GM23338 (cell line): ENCODE measurements around the gene MYH14. TPM values are rescaled to one million over a fixed set of nuclear protein-coding genes. Genes with fewer than 3 reads are reported as not detected.

ENCODE experiments used
- ATAC-seq: fragments of 200-7000 bp; cut with Tn5 transposase; 3 replicates; pipeline ENCODE4 v1.9.1; 2020
- DNase-seq: peaks from one replicate; pipeline ENCODE4 v3.0.0-alpha.2; 2015; ENCODE audit warnings: low spot score
- H2AFZ ChIP-seq: fragments of 200-600 bp; sonication (generic); 2 replicates; pipeline ENCODE4 v1.8.0; 2016; ENCODE audit warnings: antibody characterized with exemption, mild to moderate bottlenecking, moderate library complexity
- H3F3A ChIP-seq: fragments of 200-600 bp; sonication (generic); replicated peaks from 2 replicates; pipeline ENCODE4 v1.8.0; 2017; ENCODE audit warnings: antibody characterized with exemption, mixed run types, low read depth
- H3K27ac ChIP-seq: fragments of 200-600 bp; sonication (generic); 2 replicates; pipeline ENCODE4 v1.6.1; 2016; ENCODE audit warnings: low read depth
- H3K27me3 ChIP-seq: fragments of 200-600 bp; sonication (generic); 2 replicates; pipeline ENCODE4 v1.8.0; 2016; ENCODE audit warnings: mild to moderate bottlenecking, mixed run types, moderate library complexity; ENCODE audit not compliant: insufficient read depth
- H3K36me3 ChIP-seq: fragments of 200-600 bp; sonication (generic); 2 replicates; pipeline ENCODE4 v1.8.0; 2016; ENCODE audit warnings: mild to moderate bottlenecking; ENCODE audit not compliant: insufficient read depth
- H3K4me1 ChIP-seq: fragments of 200-600 bp; sonication (generic); 2 replicates; pipeline ENCODE4 v1.8.0; 2016; ENCODE audit warnings: mild to moderate bottlenecking, moderate library complexity; ENCODE audit not compliant: insufficient read depth
- H3K4me2 ChIP-seq: fragments of 200-600 bp; sonication (generic); 2 replicates; pipeline ENCODE4 v1.7.1; 2017; ENCODE audit warnings: mixed run types
- H3K4me3 ChIP-seq: fragments of 200-600 bp; sonication (generic); 2 replicates; pipeline ENCODE4 v1.6.1; 2016; ENCODE audit warnings: mixed run types
- H3K79me2 ChIP-seq: fragments of 200-600 bp; sonication (generic); replicated peaks from 2 replicates; pipeline ENCODE4 v1.8.0; 2017; ENCODE audit warnings: mild to moderate bottlenecking; ENCODE audit not compliant: insufficient read depth
- H3K9me2 ChIP-seq: fragments of 200-600 bp; sonication (generic); 2 replicates; pipeline ENCODE4 v1.8.0; 2017; ENCODE audit not compliant: insufficient read depth
- H4K20me1 ChIP-seq: fragments of 200-600 bp; sonication (generic); replicated peaks from 2 replicates; pipeline ENCODE4 v1.8.0; 2017; ENCODE audit warnings: mild to moderate bottlenecking; ENCODE audit not compliant: insufficient read depth
- H3K27ac Mint-ChIP-seq: 2 replicates; pipeline ENCODE4 v1.8.0; 2020; ENCODE audit warnings: inconsistent platforms, mild to moderate bottlenecking, moderate library complexity, mixed read lengths
- H3K27me3 Mint-ChIP-seq: 3 replicates; pipeline ENCODE4 v1.8.0; 2022; ENCODE audit warnings: low read depth, mild to moderate bottlenecking, moderate library complexity, mixed read lengths, inconsistent platforms; ENCODE audit not compliant: insufficient read depth, poor library complexity
- H3K36me3 Mint-ChIP-seq: 3 replicates; pipeline ENCODE4 v1.8.0; 2021; ENCODE audit warnings: low read depth, mild to moderate bottlenecking, inconsistent platforms, moderate library complexity, mixed read lengths
- H3K4me1 Mint-ChIP-seq: 3 replicates; pipeline ENCODE4 v1.8.0; 2020; ENCODE audit warnings: mild to moderate bottlenecking, inconsistent platforms, mixed read lengths
- H3K4me3 Mint-ChIP-seq: 3 replicates; pipeline ENCODE4 v1.8.0; 2021; ENCODE audit warnings: moderate library complexity, mild to moderate bottlenecking, inconsistent platforms, mixed read lengths
- H3K9me3 Mint-ChIP-seq: 3 replicates; pipeline ENCODE4 v1.8.0; 2020; ENCODE audit warnings: moderate library complexity, mild to moderate bottlenecking, inconsistent platforms, mixed read lengths
- CREB1 ChIP-seq: fragments of 250-450 bp; sonication (Bioruptor Pico); IDR thresholded peaks from 2 replicates; pipeline ENCODE4 v1.5.0; 2020; ENCODE audit warnings: low read depth, mild to moderate bottlenecking, moderate library complexity
- CTCF ChIP-seq, 2 experiments: fragments of 200-600 bp in 1 of 2; sonication (generic) in 1 of 2; conservative IDR thresholded peaks; 2 replicates each; pipeline versions ENCODE4 v1.5.1 to v1.6.1; 2016 to 2017; ENCODE audit warnings: antibody characterized with exemption in 2 of 2, low read depth in 2 of 2, mild to moderate bottlenecking in 2 of 2, moderate library complexity in 1 of 2
- ETS1 ChIP-seq: IDR thresholded peaks from 2 replicates; pipeline ENCODE4 v1.6.1; 2016; ENCODE audit warnings: antibody characterized with exemption
- EZH2 ChIP-seq: fragments of 200-600 bp; sonication (generic); IDR thresholded peaks from one replicate; pipeline ENCODE4 v1.8.0; 2017; ENCODE audit warnings: antibody characterized with exemption, mild to moderate bottlenecking, low read depth; ENCODE audit not compliant: unreplicated experiment
- EZH2phosphoT487 ChIP-seq: fragments of 200-600 bp; sonication (generic); IDR thresholded peaks from one replicate; pipeline ENCODE4 v1.8.1; 2018; ENCODE audit warnings: antibody characterized with exemption; ENCODE audit not compliant: unreplicated experiment
- JUNB ChIP-seq: IDR thresholded peaks from one replicate; pipeline ENCODE4 v1.6.1; 2016; ENCODE audit warnings: antibody characterized with exemption; ENCODE audit not compliant: unreplicated experiment
- NANOG ChIP-seq: IDR thresholded peaks from 2 replicates; pipeline ENCODE4 v1.6.1; 2016; ENCODE audit warnings: antibody characterized with exemption, borderline replicate concordance
- POLR2AphosphoS5 ChIP-seq: IDR thresholded peaks from 2 replicates; pipeline ENCODE4 v1.6.1; 2016; ENCODE audit warnings: antibody characterized with exemption, low read depth
- REST ChIP-seq: IDR thresholded peaks from one replicate; pipeline ENCODE4 v1.6.1; 2018; ENCODE audit warnings: antibody characterized with exemption; ENCODE audit not compliant: unreplicated experiment
- STAT1 ChIP-seq: IDR thresholded peaks from one replicate; pipeline ENCODE4 v1.6.1; 2016; ENCODE audit warnings: antibody characterized with exemption; ENCODE audit not compliant: unreplicated experiment
- ZNF114 ChIP-seq: fragments of 250-450 bp; sonication (Bioruptor Pico); IDR thresholded peaks from 2 replicates; pipeline ENCODE4 v1.5.0; 2020; ENCODE audit warnings: mild to moderate bottlenecking, moderate library complexity
- ZNF331 ChIP-seq: fragments of 250-450 bp; sonication (Bioruptor Pico); IDR thresholded peaks from 2 replicates; pipeline ENCODE4 v1.5.0; 2020; ENCODE audit warnings: low read depth, mild to moderate bottlenecking, moderate library complexity
- ZNF462 ChIP-seq: fragments of 250-450 bp; sonication (Bioruptor Pico); IDR thresholded peaks from 2 replicates; pipeline ENCODE4 v1.5.0; 2020; ENCODE audit warnings: mild to moderate bottlenecking, moderate library complexity
- polyA plus RNA-seq: library from polyadenylated mRNA; unstranded; fragments of >200 nt; fragmentation: Nextera tagmentation; extraction: Ambion mirVana; gene quantifications from 2 replicates; pipeline ENCODE4 v1.2.1, GENCODE V29; 2016
- total RNA-seq: library from RNA; depleted of rRNA; stranded (reverse); fragments of >200 nt; shearing (Covaris generic); gene quantifications from 2 replicates; pipeline ENCODE4 v1.2.3, GENCODE V29; 2014

Gene MYH14
- total and polyA plus RNA-seq, 2 experiments from 2014 or later, result 25.5 to 27.5 TPM

GRCh38 chr19:50269653-50270052, 66.2 kb downstream of the MYH14 start:
- no peaks in the 10 kb centered on the region for H3K36me3 ChIP-seq
- peaks cover 2% of the 10 kb centered on the region for H3K27me3 Mint-ChIP-seq
- H3K27me3 ChIP-seq, result no peaks in the 10 kb centered on the region
- H3K4me3 Mint-ChIP-seq, result no peak overlapping the region
- H3K9me3 Mint-ChIP-seq, result peaks cover 95% of the 10 kb centered on the region
- no peak overlapping the region for H2AFZ ChIP-seq
- DNase-seq (no peak), ATAC-seq (no peak)
- no peaks in the 10 kb centered on the region; the same call in 1 of the 2 replicates for H3K4me1 ChIP-seq
- no peaks in the 10 kb centered on the region for H3K4me1 Mint-ChIP-seq
- no peak overlapping the region for H3K27ac Mint-ChIP-seq
- peaks cover 42% of the 10 kb centered on the region for H3K36me3 Mint-ChIP-seq
- H3K79me2 ChIP-seq, result no peaks in the 10 kb centered on the region
- H4K20me1 ChIP-seq, result no peaks in the 10 kb centered on the region
- H3K4me2 ChIP-seq, result no peak overlapping the region
- H3K4me3 ChIP-seq, result no peak overlapping the region
- no peaks in the 10 kb centered on the region for H3K9me2 ChIP-seq
- TF ChIP-seq CTCF (conservative IDR thresholded peaks at IDR 0.05; ENCODE audit: low read depth in 2 of 2) (no peak), ZNF114 (no peak), NANOG (no peak), REST (no peak), CREB1 (CRISPR knock-in tag) (no peak), EZH2phosphoT487 (no peak), ETS1 (no peak), ZNF462 (CRISPR knock-in tag) (no peak), STAT1 (no peak), ZNF331 (no peak), EZH2 (no peak), POLR2AphosphoS5 (no peak), JUNB (no peak)
- H3K27ac ChIP-seq, result no peak overlapping the region
- no peaks in the 10 kb centered on the region for H3F3A ChIP-seq
